Activated naive CD4-positive, alpha-beta T cell (primary cell): ENCODE data around the gene DNAJA3.

Source experiments
- DNase-seq, 4 experiments: peaks; one replicate each; lab custom pipeline; 2025; lab: John Stamatoyannopoulos, UW

DNAJA3 gene

DNA sequence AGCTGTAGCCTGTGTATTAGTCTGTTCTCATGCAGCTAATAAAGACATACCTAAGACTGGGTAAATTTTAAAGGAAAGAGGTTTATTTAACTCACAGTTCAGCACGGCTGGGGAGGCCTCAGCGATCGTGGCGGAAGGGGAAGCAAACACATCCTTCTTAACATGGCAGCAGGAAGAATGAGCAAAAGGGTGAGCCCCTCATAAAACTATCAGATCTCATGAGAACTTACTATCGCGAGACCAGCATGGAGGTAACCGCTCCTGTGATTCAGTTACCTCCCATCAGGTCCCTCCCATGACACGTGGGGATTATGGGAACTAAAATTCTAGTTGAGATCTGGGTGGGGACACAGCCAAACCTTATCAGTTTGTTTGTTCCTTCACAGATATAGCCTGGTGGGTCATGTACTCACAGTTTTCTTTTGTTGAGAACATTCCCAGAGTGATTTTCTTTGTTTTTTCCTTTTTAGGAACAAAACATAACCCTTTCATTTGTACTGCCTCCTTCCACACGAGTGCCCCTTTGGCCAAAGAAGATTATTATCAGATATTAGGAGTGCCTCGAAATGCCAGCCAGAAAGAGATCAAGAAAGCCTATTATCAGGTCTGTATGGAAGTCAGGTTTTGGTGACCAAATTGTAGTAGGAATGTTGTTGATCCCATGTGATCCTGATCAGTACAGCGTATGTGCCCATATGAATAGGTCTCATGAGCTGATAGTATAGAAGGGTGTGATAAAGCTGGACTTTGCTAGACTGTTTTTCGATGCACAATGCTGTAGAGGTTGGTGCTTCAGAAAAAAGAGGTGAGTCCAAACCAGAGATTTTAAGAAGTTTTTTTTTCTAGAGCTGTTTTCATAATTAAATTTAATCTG lies 8.5 kb downstream of the DNAJA3 start:
- DNase-seq = no peak

GRCh38 chr16:4435337-4436067 lies 9.8 kb downstream of the DNAJA3 start:
- DNase-seq = no peak

DNA sequence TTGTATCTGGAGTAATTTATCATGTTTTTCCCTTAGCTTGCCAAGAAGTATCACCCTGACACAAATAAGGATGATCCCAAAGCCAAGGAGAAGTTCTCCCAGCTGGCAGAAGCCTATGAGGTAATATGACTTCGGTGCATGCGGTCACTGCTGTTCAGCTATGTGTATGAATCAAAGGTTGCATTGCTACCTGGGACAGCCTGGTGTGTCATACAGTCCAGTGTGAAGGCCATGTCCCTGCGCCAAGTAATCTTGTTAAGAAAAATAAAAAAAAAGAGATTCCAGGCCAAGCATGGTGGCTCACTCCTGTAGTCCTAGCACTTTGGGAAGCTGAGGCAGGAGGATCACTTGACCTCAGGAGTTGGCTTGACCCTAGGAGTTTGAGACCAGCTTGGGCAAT lies 11.7 kb downstream of the DNAJA3 start:
- no peak for DNase-seq

- DNase-seq = no peak
Measured at GRCh38 chr16:4442371-4442770, 16.7 kb downstream of the DNAJA3 start.

GRCh38 chr16:4443271-4443670 lies 17.6 kb downstream of the DNAJA3 start:
- DNase-seq = no peak

- no peak for DNase-seq
Measured at GRCh38 chr16:4443986-4444385, 18.3 kb downstream of the DNAJA3 start.

DNA sequence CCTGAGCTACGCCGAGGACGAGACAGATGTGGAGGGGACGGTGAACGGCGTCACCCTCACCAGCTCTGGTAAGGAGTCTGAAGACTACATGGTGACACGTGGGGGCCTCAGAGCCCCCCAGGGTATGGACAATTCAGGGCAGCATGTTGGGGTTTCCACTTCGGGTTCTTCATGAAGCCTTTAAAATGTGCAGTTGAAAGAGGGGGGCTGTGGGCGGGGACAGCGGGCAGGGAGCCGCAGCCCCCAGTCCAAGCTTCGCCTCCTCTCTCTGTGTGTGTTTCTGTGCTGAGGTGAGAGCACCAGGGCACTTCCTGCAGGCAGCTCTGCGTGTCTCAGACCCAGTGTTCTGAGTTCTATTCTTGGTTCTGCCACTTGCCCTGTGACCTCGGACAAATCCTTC lies 24.8 kb downstream of the DNAJA3 start:
- DNase-seq = no peak

DNA sequence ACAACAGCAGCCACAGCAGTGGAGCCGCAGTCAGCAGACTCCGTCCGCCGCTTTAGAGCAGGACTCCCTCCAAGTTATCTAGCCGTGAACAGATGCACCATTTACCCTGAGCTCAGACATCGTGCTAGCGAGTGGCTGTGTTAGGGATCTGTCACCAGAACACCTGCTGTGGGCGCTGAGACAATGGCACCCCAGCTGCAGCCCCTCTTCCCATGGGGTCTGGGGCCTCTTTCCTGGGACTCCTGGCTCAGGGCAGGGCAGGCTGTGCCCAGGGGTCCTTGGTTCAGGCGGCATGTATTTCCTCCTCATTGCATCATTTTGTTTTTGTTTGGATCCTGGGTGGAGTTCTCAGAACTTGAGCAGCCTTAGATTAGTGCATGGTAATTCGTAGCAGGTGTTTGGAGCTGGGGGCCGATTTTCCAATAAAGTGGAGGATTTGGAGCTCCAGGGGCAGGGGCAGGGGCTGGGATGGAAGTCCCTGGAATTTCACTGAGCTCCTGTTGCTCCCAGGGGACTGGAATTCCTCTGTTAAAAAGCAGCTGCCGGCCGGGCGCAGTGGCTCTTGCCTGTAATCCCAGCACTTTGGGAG lies 25.4 kb downstream of the DNAJA3 start:
- no peak for DNase-seq

DNA sequence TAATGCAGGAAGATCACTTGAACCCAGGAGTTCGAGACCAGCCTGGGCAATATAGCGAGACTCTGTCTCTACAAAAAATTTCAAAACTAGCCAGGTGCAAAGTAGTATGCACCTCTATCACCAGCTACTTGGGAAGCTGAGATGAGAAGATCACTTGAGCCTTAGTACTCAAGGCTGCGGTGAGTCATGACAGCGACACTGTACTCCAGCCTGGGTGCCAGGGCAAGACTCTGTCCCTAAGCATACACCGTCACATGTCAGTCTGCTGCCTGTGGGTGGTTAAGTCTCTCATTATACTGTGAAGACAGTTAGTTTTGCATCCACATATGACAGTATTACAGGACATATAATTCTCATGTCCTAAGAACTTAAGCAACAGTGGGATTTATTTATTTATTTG lies 27.0 kb downstream of the DNAJA3 start:
- no peak for DNase-seq

GRCh38 chr16:4454623-4455022 lies 29.0 kb downstream of the DNAJA3 start:
- DNase-seq = no peak

DNA sequence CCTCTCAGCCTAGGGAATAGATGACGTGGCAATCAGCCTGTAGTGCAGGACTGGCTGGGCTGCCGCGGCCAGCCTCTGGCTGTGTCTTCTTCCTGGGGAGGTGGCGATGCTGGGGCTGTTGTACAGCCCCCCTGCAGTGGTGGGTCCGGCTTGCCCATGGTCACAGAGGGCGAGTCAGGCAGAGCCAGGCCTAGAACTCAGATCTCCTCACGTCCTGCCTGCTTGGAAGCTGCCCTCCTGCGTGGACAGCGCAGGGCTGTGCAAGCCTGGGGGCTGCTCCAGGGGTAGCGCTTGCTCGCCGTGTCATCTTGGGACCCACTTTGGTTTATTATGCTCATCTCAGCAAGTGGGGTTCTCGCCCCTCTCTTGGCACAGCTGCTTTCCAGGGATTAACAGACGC lies 29.4 kb downstream of the DNAJA3 start:
- DNase-seq = no peak

DNA sequence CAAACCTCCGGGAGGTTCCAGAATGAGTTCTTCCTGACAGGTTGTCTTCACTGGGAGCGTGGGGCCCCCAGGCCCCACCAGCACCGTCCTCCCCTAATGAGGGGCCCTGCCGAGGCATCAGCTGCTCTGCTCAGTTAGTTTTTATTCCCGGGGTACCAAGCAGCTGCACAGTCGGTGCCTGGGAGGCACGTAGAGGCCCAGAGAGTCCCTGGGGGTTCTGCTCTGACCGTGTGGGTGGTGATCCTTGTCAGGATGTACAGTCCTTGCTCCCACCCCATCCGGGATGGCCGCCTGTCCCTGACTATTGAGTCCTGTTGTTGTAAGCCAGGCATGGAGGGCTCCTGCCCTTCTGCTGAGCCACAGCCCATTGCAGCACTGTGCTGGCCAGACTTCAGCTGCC lies 30.3 kb downstream of the DNAJA3 start:
- DNase-seq = no peak

DNA sequence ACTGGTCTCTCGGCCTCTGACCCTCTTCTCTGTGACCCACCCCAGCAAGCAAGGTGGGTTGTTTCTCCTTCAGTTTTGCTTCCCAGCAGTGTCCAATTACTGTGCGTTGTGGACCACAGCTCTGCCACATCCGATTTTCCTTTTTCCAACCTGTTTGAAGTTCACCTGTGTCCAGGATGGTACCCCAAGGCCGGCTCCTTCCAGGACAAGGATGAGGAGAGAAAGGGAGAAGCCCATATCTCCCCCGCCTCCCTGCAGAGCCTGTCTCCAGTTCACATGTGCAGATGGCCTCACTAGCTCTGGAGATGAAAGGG lies 35.2 kb downstream of the DNAJA3 start:
- DNase-seq = no peak

GRCh38 chr16:4461250-4462085 lies 35.8 kb downstream of the DNAJA3 start:
- DNase-seq = no peak

DNA sequence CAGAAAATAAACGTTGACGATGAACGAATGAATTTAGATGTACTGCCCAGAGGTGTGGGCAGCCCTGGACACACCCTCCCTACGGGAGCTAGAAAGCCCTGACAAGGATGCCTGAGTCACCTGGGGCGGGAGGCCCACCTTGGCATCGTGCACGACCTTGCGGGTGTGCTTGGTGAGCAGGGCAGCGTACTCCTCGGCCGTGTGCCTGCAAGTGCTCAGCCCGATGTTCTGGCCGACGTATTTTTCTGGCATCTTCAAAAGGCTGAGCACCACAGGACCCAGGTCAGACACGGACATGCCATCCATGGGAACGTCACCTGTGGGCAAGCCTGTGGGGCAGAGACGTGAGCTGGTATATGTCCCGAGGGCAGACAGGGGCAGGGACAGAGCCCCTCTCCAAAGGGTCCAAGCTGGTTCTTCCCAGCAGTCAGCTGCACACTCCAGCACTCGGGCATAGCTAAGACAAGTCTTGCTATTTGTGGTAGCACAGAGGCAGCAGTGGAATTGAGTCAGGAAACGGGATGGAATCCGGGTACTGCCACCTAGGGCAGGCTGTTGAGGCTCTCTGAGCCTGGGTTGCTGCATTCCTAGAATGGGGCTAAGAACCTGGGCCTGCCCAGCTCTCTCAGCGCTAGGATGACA lies 38.0 kb downstream of the DNAJA3 start:
- DNase-seq = no peak

DNA sequence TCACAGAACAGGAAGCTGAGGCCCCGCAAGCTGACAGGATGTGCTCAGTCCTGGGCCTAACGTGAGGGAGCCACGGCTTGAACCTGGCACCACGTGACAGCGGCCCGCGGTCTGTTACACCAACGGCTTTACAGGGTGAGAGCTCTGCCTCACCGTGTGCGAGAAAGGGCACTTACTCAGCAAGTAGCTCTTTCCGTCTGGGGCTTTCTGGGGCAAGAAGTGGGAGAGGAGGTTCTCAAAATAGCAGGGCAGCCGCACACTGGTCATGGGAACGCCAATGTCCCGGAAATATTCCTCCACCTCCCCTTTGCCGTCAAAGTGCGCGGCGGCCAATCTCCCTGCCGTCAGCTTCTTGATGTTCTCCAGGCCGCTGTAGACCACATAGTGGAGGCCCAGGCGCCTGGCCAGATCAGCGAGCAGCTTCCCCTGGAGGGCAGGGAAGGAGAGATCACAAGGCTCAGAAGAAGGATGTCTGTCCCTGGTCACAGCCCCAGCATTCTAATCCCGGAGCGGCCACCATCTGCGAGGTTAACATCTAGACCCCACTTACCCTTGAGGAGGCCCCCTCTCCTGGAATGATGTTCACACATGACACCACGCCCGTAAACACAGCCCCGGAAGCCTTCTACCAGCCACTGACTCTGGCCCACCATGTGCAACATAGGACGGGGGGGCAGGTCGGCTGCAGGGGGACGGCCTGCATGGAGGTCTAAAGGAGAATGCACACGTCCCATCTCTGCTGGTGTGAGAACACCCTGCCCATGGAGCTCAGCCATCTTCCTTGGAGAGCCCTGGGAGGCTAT lies 40.5 kb downstream of the DNAJA3 start:
- DNase-seq = peak in 1 of 4 experiments; percentile 27

- no peak for DNase-seq
Measured at GRCh38 chr16:4467916-4468315, 42.2 kb downstream of the DNAJA3 start.

DNA sequence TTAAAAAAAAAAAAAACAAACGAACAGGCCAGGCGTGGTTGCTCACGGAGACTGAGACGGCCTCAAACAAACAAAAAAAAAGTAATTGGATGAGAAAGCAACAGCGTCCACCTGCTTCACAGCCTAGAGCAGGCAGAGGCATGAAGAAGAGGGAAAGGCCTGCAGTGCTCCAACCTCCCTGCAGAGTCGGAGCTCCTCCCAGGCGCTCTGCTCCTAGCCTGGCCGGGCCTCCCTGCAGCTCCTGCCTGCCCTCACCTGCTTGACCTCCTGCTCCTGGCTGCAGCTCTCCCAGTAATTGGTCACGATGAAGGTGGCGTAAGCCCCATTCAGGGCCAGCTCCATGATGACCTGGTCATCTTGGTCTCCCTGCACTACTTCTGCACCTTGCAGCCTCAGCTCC lies 43.3 kb downstream of the DNAJA3 start:
- no peak for DNase-seq

- DNase-seq = no peak
Measured at GRCh38 chr16:4471869-4472268, 46.2 kb downstream of the DNAJA3 start.

- DNase-seq = no peak
Measured at GRCh38 chr16:4472880-4473279, 47.2 kb downstream of the DNAJA3 start.
